Loucy (cell line): Measurements from ENCODE around the gene FZD2.

Source experiments
- CTCF ChIP-seq: fragments of 200-600 bp; sonication (generic); conservative IDR thresholded peaks from 2 replicates; pipeline ENCODE4 v1.5.1; 2014; ENCODE audit warnings: mild to moderate bottlenecking, antibody characterized with exemption, low read length
- EZH2phosphoT487 ChIP-seq: fragments of 200-600 bp; IDR thresholded peaks from 2 replicates; pipeline ENCODE4 v1.6.1; 2018; ENCODE audit warnings: antibody characterized with exemption, mild to moderate bottlenecking, moderate library complexity, borderline replicate concordance

DNA sequence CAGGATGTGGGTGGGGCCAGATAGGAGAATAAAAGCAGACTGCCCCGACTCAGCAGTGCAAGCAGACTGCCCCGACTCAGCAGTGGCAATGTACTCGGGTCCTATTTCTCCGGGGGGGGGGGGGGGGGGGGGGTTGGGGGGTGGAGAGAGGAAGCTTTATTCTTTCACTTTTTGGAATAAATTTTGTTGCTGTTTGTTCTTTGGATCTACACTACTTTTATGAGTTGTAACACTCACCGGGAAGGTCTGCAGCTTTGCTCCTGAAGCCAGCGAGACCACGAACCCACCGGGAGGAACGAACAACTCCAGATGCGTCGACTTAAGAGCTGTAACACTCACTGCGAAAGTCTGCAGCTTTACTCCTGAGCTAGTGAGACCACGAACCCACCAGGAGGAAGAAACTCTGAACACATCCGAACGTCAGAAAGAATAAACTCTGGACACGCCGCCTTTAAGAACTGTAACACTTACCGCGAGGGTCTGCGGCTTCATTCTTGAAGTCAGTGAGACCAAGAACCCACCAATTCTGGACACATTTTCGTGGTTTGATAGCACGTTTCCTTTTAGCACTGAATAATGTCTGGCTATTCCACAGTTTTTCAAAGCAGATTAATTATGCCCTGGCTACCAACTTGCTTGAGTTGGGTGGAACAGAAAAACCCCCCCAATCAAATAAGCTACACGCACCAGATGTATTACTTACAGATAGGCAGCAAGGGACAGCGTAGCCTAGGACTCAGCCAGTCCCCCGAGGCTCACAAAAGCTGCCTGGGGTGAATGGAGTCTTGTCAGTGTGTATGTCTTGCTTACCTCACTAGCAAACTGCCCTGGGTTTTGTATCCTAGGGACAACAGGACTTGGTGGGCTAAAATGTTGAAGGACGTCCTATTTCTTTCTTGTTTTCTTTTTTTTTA, 11.9 kb downstream of the FZD2 start:
- TF ChIP-seq CTCF (no peak), EZH2phosphoT487 (no peak)
